A549 (cell line): ENCODE measurements around the gene MGAT5. TPM values are rescaled to one million over a fixed set of nuclear protein-coding genes. Genes with fewer than 3 reads are reported as not detected.

ENCODE experiments used
- ATAC-seq, 2 experiments: fragments of 200-7000 bp in 1 of 2; fragments of >200 bp in 1 of 2; cut with Nextera tagmentation in 1 of 2; cut with Tn5 transposase in 1 of 2; 3 replicates each; pipeline versions ENCODE4 v1.8.0 to v1.9.1; 2018 to 2020; ENCODE audit warnings: mild to moderate bottlenecking in 1 of 2, moderate library complexity in 1 of 2
- CTCF ChIA-PET: fragments of 300-600 bp; sonication (Branson Sonifier 250); formaldehyde crosslinking; extraction: SDS; loops from one replicate; lab custom pipeline; 2021; ENCODE audit warnings: antibody characterized with exemption, inconsistent platforms; lab: Yijun Ruan, JAX
- POLR2A ChIA-PET: fragments of 350-600 bp; formaldehyde crosslinking; extraction: SDS; loops from one replicate; lab custom pipeline; 2021; ENCODE audit warnings: antibody characterized with exemption, inconsistent platforms; lab: Yijun Ruan, JAX
- DNase-seq, 2 experiments: peaks; one replicate each; pipeline versions ENCODE4 v3.0.0 to v3.0.0-alpha.2; 2011 to 2016; ENCODE audit warnings: low read depth in 1 of 2, low spot score in 1 of 2
- FAIRE-seq: peaks from 2 replicates; lab custom pipeline; 2011; peaks lifted over from hg19 to GRCh38; lab: Jason Lieb, UNC
- H3K27ac ChIP-seq, 2 experiments: fragments of >200 bp; sonication (Bioruptor Twin); formaldehyde crosslinking; 3 replicates each; pipeline ENCODE4 v1.5.1; 2016 to 2017
- H3K4me1 ChIP-seq: fragments of >200 bp; sonication (Bioruptor Twin); formaldehyde crosslinking; 3 replicates; pipeline ENCODE4 v1.6.1; 2016
- H3K4me2 ChIP-seq: fragments of >200 bp; sonication (Bioruptor Twin); formaldehyde crosslinking; 3 replicates; pipeline ENCODE4 v1.6.1; 2016
- H3K4me3 ChIP-seq: fragments of >200 bp; sonication (Bioruptor Twin); formaldehyde crosslinking; 3 replicates; pipeline ENCODE4 v1.5.1; 2016
- H3K9me3 ChIP-seq: fragments of >200 bp; sonication (Bioruptor Twin); formaldehyde crosslinking; 3 replicates; pipeline ENCODE4 v1.6.1; 2016
- CBX2 ChIP-seq: fragments of 200-600 bp; sonication (generic); IDR thresholded peaks from 2 replicates; pipeline ENCODE4 v1.6.1; 2016; ENCODE audit warnings: low read depth, mild to moderate bottlenecking, borderline replicate concordance
- CEBPB ChIP-seq, 2 experiments: fragments of >200 bp in 1 of 2; sonication (Bioruptor Twin) in 1 of 2; formaldehyde crosslinking in 1 of 2; IDR thresholded peaks; 2 replicates each; pipeline ENCODE4 v1.6.1; 2012 to 2016
- CHD4 ChIP-seq: fragments of 200-600 bp; sonication (generic); IDR thresholded peaks from 2 replicates; pipeline ENCODE4 v1.6.1; 2016; ENCODE audit warnings: antibody characterized with exemption, mild to moderate bottlenecking, borderline replicate concordance
- EHF ChIP-seq: fragments of 250-450 bp; sonication (Bioruptor Pico); IDR thresholded peaks from 2 replicates; pipeline ENCODE4 v1.5.0; 2020; ENCODE audit warnings: mild to moderate bottlenecking
- EHMT2 ChIP-seq: fragments of 200-600 bp; sonication (generic); IDR thresholded peaks from 2 replicates; pipeline ENCODE4 v1.6.1; 2016; ENCODE audit warnings: antibody characterized with exemption, low read depth, mild to moderate bottlenecking, moderate library complexity
- EP300 ChIP-seq, 2 experiments: fragments of >200 bp; sonication (Bioruptor Twin); formaldehyde crosslinking; IDR thresholded peaks; 2 replicates in 1 of 2; 3 replicates in 1 of 2; pipeline ENCODE4 v1.6.1; 2016 to 2017
- FOSL2 ChIP-seq, 2 experiments: fragments of 450-650 bp in 1 of 2; fragments of >200 bp in 1 of 2; sonication (Bioruptor Twin) in 1 of 2; formaldehyde crosslinking; IDR thresholded peaks; 2 replicates each; pipeline versions ENCODE4 v1.5.0 to v1.6.1; 2016 to 2020; ENCODE audit warnings: mild to moderate bottlenecking in 1 of 2, moderate library complexity in 1 of 2
- FOXS1 ChIP-seq: fragments of 250-450 bp; sonication (Bioruptor Pico); IDR thresholded peaks from 2 replicates; pipeline ENCODE4 v1.5.0; 2020; ENCODE audit warnings: mild to moderate bottlenecking, moderate library complexity
- GATA3 ChIP-seq: IDR thresholded peaks from 2 replicates; pipeline ENCODE4 v1.6.1; 2012; ENCODE audit warnings: borderline replicate concordance
- JUN ChIP-seq, 2 experiments: fragments of >200 bp; sonication (Bioruptor Twin); formaldehyde crosslinking; IDR thresholded peaks; 2 replicates in 1 of 2; 3 replicates in 1 of 2; pipeline ENCODE4 v1.6.1; 2016 to 2017
- JUNB ChIP-seq: fragments of >200 bp; sonication (Bioruptor Twin); formaldehyde crosslinking; IDR thresholded peaks from 2 replicates; pipeline ENCODE4 v1.6.1; 2016
- KDM1A ChIP-seq: fragments of 200-600 bp; sonication (generic); IDR thresholded peaks from 2 replicates; pipeline ENCODE4 v1.6.1; 2016; ENCODE audit warnings: low read depth, mild to moderate bottlenecking
- KDM5A ChIP-seq: fragments of 200-600 bp; sonication (generic); IDR thresholded peaks from 2 replicates; pipeline ENCODE4 v1.6.1; 2016; ENCODE audit warnings: antibody characterized with exemption, mild to moderate bottlenecking
- MAFK ChIP-seq: fragments of 450-650 bp; IDR thresholded peaks from 2 replicates; pipeline ENCODE4 v1.6.1; 2014; ENCODE audit not compliant: partially characterized antibody
- MAZ ChIP-seq: fragments of 150-350 bp; IDR thresholded peaks from 2 replicates; pipeline ENCODE4 v1.6.1; 2014; ENCODE audit warnings: antibody characterized with exemption, low read depth, low read length, borderline replicate concordance
- NFE2L2 ChIP-seq: fragments of 150-350 bp; conservative IDR thresholded peaks from 2 replicates; pipeline ENCODE4 v1.6.1; 2014; ENCODE audit warnings: low read length
- NPAS2 ChIP-seq: fragments of 250-450 bp; sonication (Bioruptor Pico); IDR thresholded peaks from 2 replicates; pipeline ENCODE4 v1.8.0; 2022; ENCODE audit warnings: mild to moderate bottlenecking, moderate library complexity, borderline replicate concordance
- PHF8 ChIP-seq: fragments of 200-600 bp; sonication (generic); IDR thresholded peaks from 2 replicates; pipeline ENCODE4 v1.6.1; 2016; ENCODE audit warnings: low read depth, mild to moderate bottlenecking, antibody characterized with exemption, moderate library complexity, borderline replicate concordance
- RARB ChIP-seq: fragments of 250-450 bp; sonication (Bioruptor Pico); IDR thresholded peaks from 2 replicates; pipeline ENCODE4 v1.8.0; 2021; ENCODE audit warnings: mild to moderate bottlenecking, moderate library complexity
- RCOR1 ChIP-seq: fragments of 150-350 bp; IDR thresholded peaks from 2 replicates; pipeline ENCODE4 v1.6.1; 2014; ENCODE audit warnings: antibody characterized with exemption, low read length, low read depth
- RFX5 ChIP-seq: fragments of 450-650 bp; IDR thresholded peaks from 2 replicates; pipeline ENCODE4 v1.7.1; 2014; ENCODE audit warnings: antibody characterized with exemption, mild to moderate bottlenecking, moderate library complexity
- SREBF2 ChIP-seq: fragments of 450-650 bp; IDR thresholded peaks from 2 replicates; pipeline ENCODE4 v1.6.1; 2014; ENCODE audit warnings: mild to moderate bottlenecking, moderate library complexity
- TP53 ChIP-seq: fragments of 250-450 bp; sonication (Bioruptor Pico); IDR thresholded peaks from 2 replicates; pipeline ENCODE4 v1.5.0; 2021; ENCODE audit warnings: mild to moderate bottlenecking, moderate library complexity
- WGBS: methylation state at CpG from one replicate; pipeline ENCODE4 v1.1.6; 2017; ENCODE audit errors: missing lambda C conversion rate; 5-methylcytosine and 5-hydroxymethylcytosine counted together
- polyA plus RNA-seq, 4 experiments: library from polyadenylated mRNA; depleted of rRNA in 3 of 4; stranded (reverse); fragments of >200 nt; fragmentation: RNase III in 1 of 4; extraction: RNeasy Plus Mini Kit Qiagen cat#74134 plus additional on column Dnase treatment in 1 of 4; gene quantifications; 2 replicates in 3 of 4; 3 replicates in 1 of 4; pipeline ENCODE4 v1.2.3, GENCODE V29; 2011 to 2017
- TF ChIP-seq, protein P1 (sequence below): fragments of 450-650 bp; IDR thresholded peaks from 2 replicates; pipeline ENCODE4 v1.6.1; 2014; ENCODE audit warnings: antibody characterized with exemption
- TF ChIP-seq, protein P2 (sequence below): fragments of >200 bp; sonication (Bioruptor Twin); formaldehyde crosslinking; IDR thresholded peaks from 3 replicates; pipeline ENCODE4 v1.6.1; 2016
- TF ChIP-seq, protein P3 (sequence below): fragments of 150-350 bp; IDR thresholded peaks from 2 replicates; pipeline ENCODE4 v1.6.1; 2014; ENCODE audit warnings: low read depth, mild to moderate bottlenecking, low read length
- TF ChIP-seq, protein P4 (sequence below): IDR thresholded peaks from 2 replicates; pipeline ENCODE4 v1.6.1; 2012
- TF ChIP-seq, protein P5 (sequence below): IDR thresholded peaks from 2 replicates; pipeline ENCODE4 v1.6.1; 2012

The MGAT5 gene
- polyA plus RNA-seq, 2 of the 4 experiments (the other 2 are of a cell fraction): 13.2 to 17.1 TPM

DNA sequence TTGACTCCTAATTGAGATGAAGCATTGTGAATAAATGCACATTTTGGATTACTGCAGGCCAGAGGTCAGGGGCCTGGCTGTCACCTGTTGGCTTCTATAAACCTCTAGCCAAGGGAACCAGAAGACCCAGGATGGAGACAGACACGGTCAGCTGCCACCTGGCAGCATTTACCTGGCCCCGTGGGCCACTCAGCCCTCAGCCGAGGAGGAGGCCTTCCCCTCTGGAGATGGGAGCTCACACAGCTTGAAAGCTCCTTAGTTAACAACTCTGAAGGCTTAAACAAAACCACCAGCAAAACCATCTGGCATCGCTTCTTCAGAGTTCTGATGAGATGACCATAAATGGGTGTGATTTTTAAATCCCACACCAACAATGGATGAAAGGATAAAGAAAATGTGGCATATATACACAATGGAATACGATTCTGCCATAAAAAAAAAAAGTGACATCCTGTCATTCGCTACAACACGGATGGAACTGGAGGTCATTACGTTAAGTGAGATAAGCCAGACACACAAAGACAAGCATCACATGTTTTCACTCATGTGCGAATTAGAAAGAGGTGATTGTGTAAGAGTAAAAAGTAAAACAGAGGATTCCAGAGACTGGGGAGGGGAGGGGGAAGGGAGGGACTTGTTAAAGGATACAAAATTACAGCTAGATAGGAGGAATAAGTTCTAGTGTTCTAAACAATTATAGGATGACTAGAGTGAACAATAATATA is 246.5 kb downstream of the MGAT5 start (continued):
- TF ChIP-seq KDM1A (no peak), SREBF2 (no peak), TP53 (no peak), RCOR1 (no peak), CHD4 (no peak), EHMT2 (no peak)
- TF ChIP-seq, protein P1, sequence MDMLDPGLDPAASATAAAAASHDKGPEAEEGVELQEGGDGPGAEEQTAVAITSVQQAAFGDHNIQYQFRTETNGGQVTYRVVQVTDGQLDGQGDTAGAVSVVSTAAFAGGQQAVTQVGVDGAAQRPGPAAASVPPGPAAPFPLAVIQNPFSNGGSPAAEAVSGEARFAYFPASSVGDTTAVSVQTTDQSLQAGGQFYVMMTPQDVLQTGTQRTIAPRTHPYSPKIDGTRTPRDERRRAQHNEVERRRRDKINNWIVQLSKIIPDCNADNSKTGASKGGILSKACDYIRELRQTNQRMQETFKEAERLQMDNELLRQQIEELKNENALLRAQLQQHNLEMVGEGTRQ: no peak

DNA sequence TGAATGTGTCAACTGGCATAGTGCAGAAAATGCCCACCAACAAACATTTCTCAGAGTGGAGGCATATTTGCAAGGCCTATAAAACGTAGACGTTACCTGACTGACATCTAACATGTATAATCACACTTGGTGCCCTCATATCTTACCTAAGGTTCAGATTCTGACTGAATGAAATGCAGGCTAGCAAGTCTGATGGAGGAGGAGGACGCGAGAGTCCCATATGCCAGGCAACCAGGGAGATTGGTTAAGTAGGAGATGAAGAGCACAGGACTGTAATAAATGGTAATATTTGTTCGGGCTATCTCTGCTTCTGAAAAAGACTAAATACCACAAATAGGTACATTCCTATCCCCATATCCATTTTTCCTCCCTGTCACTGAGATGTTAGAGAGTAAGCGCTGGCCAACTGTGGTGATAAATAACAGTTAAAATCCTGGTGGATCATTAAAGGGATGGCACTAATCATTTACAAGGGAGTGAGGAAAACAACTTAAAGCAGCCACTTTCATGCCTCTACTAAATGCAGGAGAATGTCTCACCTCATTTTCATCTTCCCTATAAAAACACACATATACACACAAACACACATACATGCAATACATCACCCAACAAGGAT is 247.7 kb downstream of the MGAT5 start:
- Histone ChIP-seq H3K4me2 (no peak overlapping the region), H3K27ac (no peak overlapping the region), H3K9me3 (no peaks in the 10 kb centered on the region), H3K4me3 (no peak overlapping the region), H3K4me1 (no peaks in the 10 kb centered on the region)
- ChIA-PET POLR2A (no interaction called here), CTCF (no interaction called here)
- ATAC-seq (no peak), FAIRE-seq (no peak), DNase-seq (no peak)
- TF ChIP-seq NFE2L2: no peak
- no peak for TF ChIP-seq EP300 (IDR thresholded peaks at IDR 0.05)
- TF ChIP-seq JUNB: no peak
- TF ChIP-seq PHF8: no peak
- no peak for TF ChIP-seq MAFK
- TF ChIP-seq NPAS2 (CRISPR knock-in tag): no peak
- no peak for TF ChIP-seq EHF (CRISPR knock-in tag)
- WGBS: 32% methylated on average over 6 of the region's 6 CpGs

DNA sequence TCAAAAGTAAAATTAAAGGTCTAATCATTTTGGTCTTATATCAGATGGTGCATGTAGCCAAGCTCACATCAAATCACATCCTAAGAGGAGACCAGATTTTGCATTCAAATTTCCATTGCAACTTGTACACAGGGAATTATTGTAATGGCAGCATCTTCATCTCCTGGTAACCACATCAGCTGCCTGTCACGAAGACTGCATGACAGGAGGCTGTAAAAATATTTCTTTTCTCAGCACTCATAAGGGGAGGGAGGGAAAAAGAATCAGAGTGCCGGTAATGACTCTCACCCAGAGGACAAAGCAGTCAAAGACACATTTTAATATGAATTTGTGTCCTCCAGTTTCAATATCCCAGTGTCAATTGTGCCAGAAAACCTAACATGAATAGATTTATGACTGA is 248.2 kb downstream of the MGAT5 start:
- Histone ChIP-seq H3K4me2 (no peak overlapping the region), H3K4me3 (no peak overlapping the region), H3K9me3 (no peaks in the 10 kb centered on the region), H3K4me1 (no peaks in the 10 kb centered on the region), H3K27ac (no peak overlapping the region)
- DNase-seq (no peak), FAIRE-seq (no peak), ATAC-seq (no peak)
- TF ChIP-seq CEBPB (IDR thresholded peaks at IDR 0.05) (no peak), NFE2L2 (no peak), FOXS1 (no peak), FOSL2 (IDR thresholded peaks at IDR 0.05) (no peak), FOSL2 (CRISPR knock-in tag; IDR thresholded peaks at IDR 0.05) (no peak), RFX5 (no peak), JUN (IDR thresholded peaks at IDR 0.05) (no peak), RARB (CRISPR knock-in tag) (no peak), GATA3 (no peak), MAZ (no peak), CBX2 (no peak), KDM5A (no peak)
- TF ChIP-seq, protein P2, sequence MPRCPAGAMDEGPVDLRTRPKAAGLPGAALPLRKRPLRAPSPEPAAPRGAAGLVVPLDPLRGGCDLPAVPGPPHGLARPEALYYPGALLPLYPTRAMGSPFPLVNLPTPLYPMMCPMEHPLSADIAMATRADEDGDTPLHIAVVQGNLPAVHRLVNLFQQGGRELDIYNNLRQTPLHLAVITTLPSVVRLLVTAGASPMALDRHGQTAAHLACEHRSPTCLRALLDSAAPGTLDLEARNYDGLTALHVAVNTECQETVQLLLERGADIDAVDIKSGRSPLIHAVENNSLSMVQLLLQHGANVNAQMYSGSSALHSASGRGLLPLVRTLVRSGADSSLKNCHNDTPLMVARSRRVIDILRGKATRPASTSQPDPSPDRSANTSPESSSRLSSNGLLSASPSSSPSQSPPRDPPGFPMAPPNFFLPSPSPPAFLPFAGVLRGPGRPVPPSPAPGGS: no peak
- TF ChIP-seq, protein P3, sequence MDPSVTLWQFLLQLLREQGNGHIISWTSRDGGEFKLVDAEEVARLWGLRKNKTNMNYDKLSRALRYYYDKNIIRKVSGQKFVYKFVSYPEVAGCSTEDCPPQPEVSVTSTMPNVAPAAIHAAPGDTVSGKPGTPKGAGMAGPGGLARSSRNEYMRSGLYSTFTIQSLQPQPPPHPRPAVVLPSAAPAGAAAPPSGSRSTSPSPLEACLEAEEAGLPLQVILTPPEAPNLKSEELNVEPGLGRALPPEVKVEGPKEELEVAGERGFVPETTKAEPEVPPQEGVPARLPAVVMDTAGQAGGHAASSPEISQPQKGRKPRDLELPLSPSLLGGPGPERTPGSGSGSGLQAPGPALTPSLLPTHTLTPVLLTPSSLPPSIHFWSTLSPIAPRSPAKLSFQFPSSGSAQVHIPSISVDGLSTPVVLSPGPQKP: no peak
- TF ChIP-seq, protein P4, sequence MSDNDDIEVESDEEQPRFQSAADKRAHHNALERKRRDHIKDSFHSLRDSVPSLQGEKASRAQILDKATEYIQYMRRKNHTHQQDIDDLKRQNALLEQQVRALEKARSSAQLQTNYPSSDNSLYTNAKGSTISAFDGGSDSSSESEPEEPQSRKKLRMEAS: no peak
- TF ChIP-seq, protein P5, sequence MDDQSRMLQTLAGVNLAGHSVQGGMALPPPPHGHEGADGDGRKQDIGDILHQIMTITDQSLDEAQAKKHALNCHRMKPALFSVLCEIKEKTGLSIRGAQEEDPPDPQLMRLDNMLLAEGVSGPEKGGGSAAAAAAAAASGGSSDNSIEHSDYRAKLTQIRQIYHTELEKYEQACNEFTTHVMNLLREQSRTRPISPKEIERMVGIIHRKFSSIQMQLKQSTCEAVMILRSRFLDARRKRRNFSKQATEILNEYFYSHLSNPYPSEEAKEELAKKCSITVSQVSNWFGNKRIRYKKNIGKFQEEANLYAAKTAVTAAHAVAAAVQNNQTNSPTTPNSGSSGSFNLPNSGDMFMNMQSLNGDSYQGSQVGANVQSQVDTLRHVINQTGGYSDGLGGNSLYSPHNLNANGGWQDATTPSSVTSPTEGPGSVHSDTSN: no peak
- ChIA-PET CTCF (no interaction called here), POLR2A (no interaction called here)
- WGBS: 2% methylated on average over 2 of the region's 2 CpGs
